ENCODE measurements around the gene ZNF862. TPM values are rescaled to one million over a fixed set of nuclear protein-coding genes. Genes with fewer than 3 reads are reported as not detected.

ZNF862 gene
- total and polyA plus RNA-seq, 2 of the 8 experiments (the other 6 are each of a cell fraction or from before 2014, with no cell fraction given): 1.8 to 3.9 TPM

DNA sequence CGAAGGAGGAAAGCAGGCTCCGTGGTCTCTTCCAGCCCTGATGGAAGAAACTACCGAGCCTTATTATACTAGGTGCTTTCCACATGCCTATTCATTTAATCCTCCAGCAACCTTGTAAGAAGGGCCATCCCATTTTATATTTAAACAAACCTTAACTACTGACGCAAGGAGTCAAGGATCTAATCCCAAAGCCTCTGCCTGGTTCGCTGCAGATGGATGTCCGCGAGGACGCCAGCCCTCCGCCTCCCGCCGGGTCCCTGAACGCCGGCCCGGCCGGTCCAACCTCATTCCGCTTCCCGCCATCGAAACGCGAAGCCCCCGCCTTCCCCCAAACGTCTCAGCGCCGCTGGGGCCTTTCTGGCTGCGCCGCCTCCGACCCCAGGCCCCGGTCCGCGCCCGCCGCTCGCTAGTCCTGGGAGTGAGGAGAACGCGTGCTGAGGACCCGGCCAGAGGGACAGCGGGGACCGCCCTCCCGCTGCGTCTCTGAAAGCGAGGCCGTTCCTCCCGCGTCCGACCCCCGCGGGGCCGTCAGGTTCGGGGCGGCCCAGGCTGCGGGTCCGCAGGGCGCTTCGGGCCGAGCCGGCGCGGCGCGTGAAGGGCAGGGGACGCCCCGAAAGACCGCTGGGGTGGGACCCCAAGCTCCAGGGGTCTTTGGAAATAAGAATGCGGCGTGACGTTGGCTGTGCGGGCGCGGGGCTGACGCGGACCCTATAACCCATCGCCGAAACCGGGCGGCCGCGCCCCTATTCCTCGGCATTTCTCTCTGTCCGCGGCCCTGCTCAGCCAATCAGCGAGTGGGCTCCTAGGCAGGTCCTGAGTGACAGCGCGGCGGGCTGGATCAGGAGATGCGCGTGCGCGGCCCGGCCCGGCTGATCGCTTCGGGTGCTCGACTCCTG lies 35.1 kb downstream of the ZNF862 start, which contains the start of gene ATP6V0E2:
ATP6V0E2 (plus strand) TSS at position 896 of the 896 bp plus-strand sequence. CDS start 97 bp downstream, outside the sequence.
- Histone ChIP-seq H3K79me2 (ENCODE audit: control insufficient read depth in 1 of 2, insufficient read depth in 2 of 2, low read length in 2 of 2) (no peaks in the 10 kb centered on the region), H2BK20ac (ENCODE audit: low read length) (no peak within 1 kb of the TSS), H3K27ac (ENCODE audit: low read depth, low read length) (no peak within 1 kb of the TSS; the same call in 1 of the 2 replicates), H3K4ac (replicated peaks; ENCODE audit: insufficient read length, low read depth, low read length) (no peak within 1 kb of the TSS), H4K5ac (ENCODE audit: insufficient read length, low read depth, low read length) (no peak within 1 kb of the TSS), H3K18ac (ENCODE audit: extremely low read depth, low read length) (peak within 1 kb of the TSS; percentile 86), H2BK120ac (replicated peaks; ENCODE audit: low read depth, low read length) (no peak within 1 kb of the TSS), H3K23ac (ENCODE audit: insufficient read length) (no peak within 1 kb of the TSS), H4K8ac (ENCODE audit: extremely low read depth, insufficient read depth, low read length) (peak within 1 kb of the TSS; percentile 89), H3K23me2 (ENCODE audit: low read depth, low read length) (peaks cover 11% of the 10 kb centered on the region; the same call in 1 of the 2 replicates), H3K9me3 (ENCODE audit: insufficient read depth in 2 of 2, low read depth in 1 of 2, low read length in 1 of 2) (no peaks in the 10 kb centered on the region), H3K4me2 (ENCODE audit: insufficient read depth in 1 of 2, low read depth in 2 of 2, low read length in 2 of 2) (peak within 1 kb of the TSS; percentile 62 to 79), H3K36me3 (ENCODE audit: control insufficient read depth in 2 of 4, insufficient read depth in 4 of 4, low read length in 3 of 4) (peaks cover 0 to 3% (median 0%) of the 10 kb centered on the region in 4 experiments; a peak in 2 of 8 replicates), H3K14ac (ENCODE audit: insufficient read length) (no peak within 1 kb of the TSS), H2BK15ac (ENCODE audit: low read length) (no peak within 1 kb of the TSS), H3K56ac (replicated peaks; ENCODE audit: insufficient read length, low read depth, low read length) (no peak within 1 kb of the TSS), H2AFZ (ENCODE audit: low read length) (peak within 1 kb of the TSS; percentile 30; the same call in 1 of the 2 replicates), H2AK5ac (ENCODE audit: low read depth, low read length) (no peak within 1 kb of the TSS), H4K20me1 (replicated peaks in 1 of 2; ENCODE audit: control insufficient read depth in 1 of 2, insufficient read depth in 2 of 2, low read length in 2 of 2) (no peaks in the 10 kb centered on the region), H3K27me3 (replicated peaks in 1 of 4; ENCODE audit: control insufficient read depth in 3 of 4, extremely low read depth in 1 of 4, insufficient read depth in 3 of 4, low read length in 3 of 4) (peaks cover 0 to 22% (median 14%) of the 10 kb centered on the region in 4 experiments; a peak in 6 of 7 replicates), H4K91ac (replicated peaks; ENCODE audit: insufficient read length, low read length) (no peak within 1 kb of the TSS), H3K4me3 (ENCODE audit: extremely low read depth in 1 of 4, insufficient read depth in 2 of 4, low read depth in 3 of 4, low read length in 4 of 4) (peak within 1 kb of the TSS; percentile 48 to 71 (median 62)), H3K4me1 (replicated peaks in 1 of 4; ENCODE audit: control insufficient read depth in 3 of 4, insufficient read depth in 4 of 4, low read length in 3 of 4) (peaks cover 0 to 12% (median 4%) of the 10 kb centered on the region in 4 experiments; a peak in 4 of 7 replicates), H3K9ac (replicated peaks in 1 of 4; ENCODE audit: extremely low read depth in 1 of 4, low read depth in 3 of 4, low read length in 3 of 4) (peak within 1 kb of the TSS in 3 of 4 experiments; percentile 31 to 43 (median 38); a peak in 6 of 7 replicates), H2BK12ac (ENCODE audit: low read depth, low read length) (0 out of 2 replicates have a peak within 1 kb of the TSS, but pooled peaks have one; percentile 2), H3K79me1 (ENCODE audit: low read depth, low read length) (no peaks in the 10 kb centered on the region), H2BK5ac (ENCODE audit: low read depth, low read length) (peak within 1 kb of the TSS; percentile 60; the same call in 1 of the 2 replicates)
- POLR2A ChIA-PET (ENCODE audit: partially characterized antibody): interaction anchor here (1.5 kb wide), 1 partner anchor 12 kb away, joined by 5 read pairs; no protein-coding TSS in a partner anchor
- CTCF ChIA-PET (ENCODE audit: partially characterized antibody): interaction anchor here (1.6 kb wide), 1 partner anchor 8 kb away, joined by 3 read pairs; no protein-coding TSS in a partner anchor
- peak; percentile 85 to 93 for DNase-seq (ENCODE audit: low read depth in 1 of 2, low spot score in 2 of 2)
- 2% methylated on average over 81 of the region's 93 CpGs; no CpG with 5 or more reads in 1 of the 2 experiments for WGBS, 2 experiments (ENCODE audit: extremely low coverage in 1 of 2, insufficient coverage in 1 of 2, insufficient read length in 1 of 2, insufficient replicate concordance in 2 of 2, low coverage in 1 of 2, low lambda C conversion rate in 2 of 2, missing lambda C conversion rate in 1 of 2)
- no peak for FAIRE-seq
- TF ChIP-seq, protein P1, sequence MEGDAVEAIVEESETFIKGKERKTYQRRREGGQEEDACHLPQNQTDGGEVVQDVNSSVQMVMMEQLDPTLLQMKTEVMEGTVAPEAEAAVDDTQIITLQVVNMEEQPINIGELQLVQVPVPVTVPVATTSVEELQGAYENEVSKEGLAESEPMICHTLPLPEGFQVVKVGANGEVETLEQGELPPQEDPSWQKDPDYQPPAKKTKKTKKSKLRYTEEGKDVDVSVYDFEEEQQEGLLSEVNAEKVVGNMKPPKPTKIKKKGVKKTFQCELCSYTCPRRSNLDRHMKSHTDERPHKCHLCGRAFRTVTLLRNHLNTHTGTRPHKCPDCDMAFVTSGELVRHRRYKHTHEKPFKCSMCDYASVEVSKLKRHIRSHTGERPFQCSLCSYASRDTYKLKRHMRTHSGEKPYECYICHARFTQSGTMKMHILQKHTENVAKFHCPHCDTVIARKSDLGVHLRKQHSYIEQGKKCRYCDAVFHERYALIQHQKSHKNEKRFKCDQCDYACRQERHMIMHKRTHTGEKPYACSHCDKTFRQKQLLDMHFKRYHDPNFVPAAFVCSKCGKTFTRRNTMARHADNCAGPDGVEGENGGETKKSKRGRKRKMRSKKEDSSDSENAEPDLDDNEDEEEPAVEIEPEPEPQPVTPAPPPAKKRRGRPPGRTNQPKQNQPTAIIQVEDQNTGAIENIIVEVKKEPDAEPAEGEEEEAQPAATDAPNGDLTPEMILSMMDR (IDR thresholded peaks at IDR 0.05; ENCODE audit: control extremely low read depth in 1 of 3, insufficient read depth in 1 of 3, low read depth in 1 of 3, low read length in 3 of 3): no peak
- TF ChIP-seq RBBP5 (IDR thresholded peaks at IDR 0.05; ENCODE audit: borderline replicate concordance, low read depth, low read length) (peak; percentile 80), RNF2 (IDR thresholded peaks at IDR 0.05; ENCODE audit: borderline replicate concordance, low read depth, low read length, missing control alignments, poor library complexity, severe bottlenecking) (peak; percentile 18), TBP (IDR thresholded peaks at IDR 0.05; ENCODE audit: low read depth, low read length) (peak; percentile 34; the same call in 1 of the 2 replicates), SP2 (IDR thresholded peaks at IDR 0.05; ENCODE audit: low read length) (no peak), ASH2L (IDR thresholded peaks at IDR 0.05; ENCODE audit: low read length) (peak; percentile 94)
